ENCODE measurements around the gene HMGN4. TPM values are rescaled to one million over a fixed set of nuclear protein-coding genes. Genes with fewer than 3 reads are reported as not detected.
A peak's percentile ranks its signal among the peaks of the same experiment; 100 is the strongest.
"Not testable (repeated sequence)": the region's sequence is repeated elsewhere in the genome, so short reads cannot be mapped to it uniquely, and the experiment has no call there.

The HMGN4 gene
- total RNA-seq, 1 donor, result 62.2 TPM

DNA sequence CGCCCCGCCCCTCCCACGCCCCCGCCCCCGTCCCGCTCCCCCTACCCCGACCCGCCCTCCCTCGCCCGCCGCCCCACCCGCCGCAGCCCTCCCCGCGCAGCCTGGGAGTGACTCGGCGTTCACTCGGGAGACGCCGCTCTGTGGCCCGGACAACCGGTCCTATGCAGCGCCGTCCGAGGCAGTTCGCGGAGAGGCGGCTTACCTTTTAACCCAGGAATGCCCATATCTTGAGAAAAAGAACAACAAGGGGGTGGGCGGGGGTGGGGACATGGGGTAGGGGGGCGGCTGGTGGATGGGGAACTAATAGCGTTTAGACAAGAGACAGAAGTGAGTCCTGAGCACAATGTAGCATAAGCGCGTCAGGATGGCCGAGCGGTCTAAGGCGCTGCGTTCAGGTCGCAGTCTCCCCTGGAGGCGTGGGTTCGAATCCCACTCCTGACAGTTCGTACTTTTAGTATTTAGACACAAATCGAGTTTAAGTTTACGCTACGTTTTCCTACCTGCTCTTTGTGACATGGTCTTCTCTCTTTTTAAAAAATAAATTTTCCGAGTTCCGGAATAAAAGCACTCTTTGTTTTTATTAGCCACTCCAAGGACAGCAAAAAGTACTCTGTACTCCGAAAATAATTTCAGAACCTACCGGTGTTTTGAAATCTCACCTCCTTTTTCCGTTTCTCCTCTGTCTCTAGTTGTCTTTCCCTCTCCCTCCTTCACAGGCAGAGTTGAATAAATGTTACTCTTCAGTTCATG, 17.1 kb upstream of the HMGN4 start:
- no peaks in the 10 kb centered on the region for H3K9me3 ChIP-seq (ENCODE audit: low read depth, low read length)
- peak overlapping the region; percentile 98 for H2AFZ ChIP-seq (ENCODE audit: low read length)
- no peaks in the 10 kb centered on the region for H4K20me1 ChIP-seq (ENCODE audit: insufficient read depth, low read length)
- peak overlapping the region; percentile 84 for H3K4me2 ChIP-seq (ENCODE audit: insufficient read depth, low read length)
- no peaks in the 10 kb centered on the region for H3K27me3 ChIP-seq (ENCODE audit: insufficient read depth, low read length)
- H3K27ac ChIP-seq (ENCODE audit: low read depth, low read length), result peak overlapping the region; percentile 62
- H3K79me2 ChIP-seq (ENCODE audit: insufficient read depth, low read length), result peaks cover 3% of the 10 kb centered on the region
- H3K4me3 ChIP-seq (ENCODE audit: insufficient read depth, low read length), result peak overlapping the region; percentile 79
- TF ChIP-seq, protein P1, sequence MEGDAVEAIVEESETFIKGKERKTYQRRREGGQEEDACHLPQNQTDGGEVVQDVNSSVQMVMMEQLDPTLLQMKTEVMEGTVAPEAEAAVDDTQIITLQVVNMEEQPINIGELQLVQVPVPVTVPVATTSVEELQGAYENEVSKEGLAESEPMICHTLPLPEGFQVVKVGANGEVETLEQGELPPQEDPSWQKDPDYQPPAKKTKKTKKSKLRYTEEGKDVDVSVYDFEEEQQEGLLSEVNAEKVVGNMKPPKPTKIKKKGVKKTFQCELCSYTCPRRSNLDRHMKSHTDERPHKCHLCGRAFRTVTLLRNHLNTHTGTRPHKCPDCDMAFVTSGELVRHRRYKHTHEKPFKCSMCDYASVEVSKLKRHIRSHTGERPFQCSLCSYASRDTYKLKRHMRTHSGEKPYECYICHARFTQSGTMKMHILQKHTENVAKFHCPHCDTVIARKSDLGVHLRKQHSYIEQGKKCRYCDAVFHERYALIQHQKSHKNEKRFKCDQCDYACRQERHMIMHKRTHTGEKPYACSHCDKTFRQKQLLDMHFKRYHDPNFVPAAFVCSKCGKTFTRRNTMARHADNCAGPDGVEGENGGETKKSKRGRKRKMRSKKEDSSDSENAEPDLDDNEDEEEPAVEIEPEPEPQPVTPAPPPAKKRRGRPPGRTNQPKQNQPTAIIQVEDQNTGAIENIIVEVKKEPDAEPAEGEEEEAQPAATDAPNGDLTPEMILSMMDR (IDR thresholded peaks at IDR 0.05; ENCODE audit: extremely low read depth, low read depth, low read length), result no peak
- peaks cover 5% of the 10 kb centered on the region for H3K4me1 ChIP-seq (ENCODE audit: insufficient read depth, low read length)
- DNase-seq (ENCODE audit: insufficient read length, low spot score, missing footprints), result peak; percentile 99
- H3K36me3 ChIP-seq (ENCODE audit: insufficient read depth, low read length), result no peaks in the 10 kb centered on the region

DNA sequence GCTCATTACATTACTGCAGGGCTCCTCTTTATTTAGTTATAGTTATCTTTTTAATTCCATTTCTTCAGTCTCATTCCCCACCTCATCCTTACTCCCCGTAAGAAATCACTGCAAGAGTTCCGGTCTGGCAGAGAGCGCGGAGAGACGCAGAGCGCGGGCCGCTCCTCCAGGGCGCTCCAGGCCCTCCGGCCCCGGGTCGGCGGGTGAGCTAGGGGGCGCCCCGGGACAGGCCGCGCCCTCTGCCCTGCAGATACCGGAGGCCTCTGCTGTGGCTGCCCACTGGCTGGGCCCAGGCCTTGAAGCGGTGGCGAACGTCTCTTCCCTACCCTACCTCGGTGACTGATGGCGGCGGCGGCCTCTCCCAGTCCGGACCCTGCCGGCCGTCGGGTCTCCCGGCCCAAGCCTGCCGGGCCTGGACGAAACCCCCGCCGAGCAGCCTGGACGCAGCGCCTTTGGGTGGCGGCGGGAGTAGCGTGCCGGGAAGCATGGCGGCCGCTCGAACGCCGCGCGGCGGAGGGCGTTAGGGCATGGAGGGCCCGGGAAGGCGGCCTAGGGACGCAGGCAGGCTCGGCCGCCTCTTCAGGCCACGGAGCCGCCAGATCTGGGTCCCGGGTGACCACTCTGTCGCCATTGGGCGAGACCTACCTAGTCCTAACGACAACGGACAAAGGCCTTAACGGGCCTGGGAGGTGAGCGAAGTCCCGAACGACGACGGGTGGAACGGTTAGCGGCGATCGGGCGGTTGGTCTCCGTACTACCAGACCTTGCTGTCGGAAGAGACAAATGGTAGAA, 16.4 kb upstream of the HMGN4 start:
- no peaks in the 10 kb centered on the region for H4K20me1 ChIP-seq (ENCODE audit: insufficient read depth, low read length)
- H3K4me3 ChIP-seq (ENCODE audit: insufficient read depth, low read length), result peak overlapping the region; percentile 79
- H3K79me2 ChIP-seq (ENCODE audit: insufficient read depth, low read length), result peaks cover 3% of the 10 kb centered on the region
- H3K9me3 ChIP-seq (ENCODE audit: low read depth, low read length), result no peaks in the 10 kb centered on the region
- peak overlapping the region; percentile 84 for H3K4me2 ChIP-seq (ENCODE audit: insufficient read depth, low read length)
- H3K27ac ChIP-seq (ENCODE audit: low read depth, low read length), result peak overlapping the region; percentile 62
- H3K4me1 ChIP-seq (ENCODE audit: insufficient read depth, low read length), result peaks cover 5% of the 10 kb centered on the region
- peak; percentile 91 for DNase-seq (ENCODE audit: insufficient read length, low spot score, missing footprints)
- TF ChIP-seq, protein P1 (IDR thresholded peaks at IDR 0.05; ENCODE audit: extremely low read depth, low read depth, low read length), result peak; percentile 16
- H3K36me3 ChIP-seq (ENCODE audit: insufficient read depth, low read length), result no peaks in the 10 kb centered on the region
- peak overlapping the region; percentile 98 for H2AFZ ChIP-seq (ENCODE audit: low read length)
- H3K27me3 ChIP-seq (ENCODE audit: insufficient read depth, low read length), result no peaks in the 10 kb centered on the region

DNA sequence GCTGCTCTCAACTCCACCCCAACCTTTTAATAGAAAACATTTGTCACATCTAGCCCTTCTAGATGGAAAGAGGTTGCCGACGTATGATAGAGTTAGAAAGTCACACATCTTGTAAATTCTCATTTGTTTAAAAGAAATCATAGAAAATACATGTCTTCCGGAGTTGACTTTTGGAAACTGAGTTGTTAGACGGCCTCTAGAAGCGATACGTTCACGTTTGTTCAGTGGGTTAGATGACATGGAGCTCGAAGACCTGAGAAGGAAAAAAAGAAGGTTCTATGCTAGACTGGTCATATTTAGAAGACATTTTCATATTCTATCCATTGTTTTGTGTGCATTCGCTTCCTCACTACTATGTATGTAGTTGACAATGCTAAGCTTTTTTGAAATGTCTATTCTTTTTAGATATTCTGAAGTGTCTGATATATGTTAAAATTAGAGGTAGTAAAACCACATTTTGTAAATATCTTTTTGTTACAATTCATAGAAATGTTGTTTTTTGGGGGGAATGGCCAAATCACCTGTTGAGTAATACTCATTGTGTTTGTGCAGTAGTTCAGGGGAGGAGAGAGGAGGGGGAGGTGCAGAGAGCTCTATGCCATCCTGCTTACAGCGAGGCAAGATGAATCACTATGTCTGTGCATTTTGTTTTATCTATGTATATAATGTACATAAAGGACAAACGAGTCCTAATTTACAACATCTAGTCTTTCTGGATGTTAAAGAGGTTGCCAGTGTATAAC, 15.5 kb upstream of the HMGN4 start:
- H3K36me3 ChIP-seq (ENCODE audit: insufficient read depth, low read length); H3K4me1 ChIP-seq (ENCODE audit: insufficient read depth, low read length); DNase-seq (ENCODE audit: insufficient read length, low spot score, missing footprints); H3K79me2 ChIP-seq (ENCODE audit: insufficient read depth, low read length); H4K20me1 ChIP-seq (ENCODE audit: insufficient read depth, low read length); H3K9me3 ChIP-seq (ENCODE audit: low read depth, low read length); H3K27me3 ChIP-seq (ENCODE audit: insufficient read depth, low read length): not testable (repeated sequence)
- H3K4me2 ChIP-seq (ENCODE audit: insufficient read depth, low read length), result peak overlapping the region; percentile 84
- H2AFZ ChIP-seq (ENCODE audit: low read length), result peak overlapping the region; percentile 98
- peak overlapping the region; percentile 79 for H3K4me3 ChIP-seq (ENCODE audit: insufficient read depth, low read length)
- H3K27ac ChIP-seq (ENCODE audit: low read depth, low read length), result peak overlapping the region; percentile 62

DNA sequence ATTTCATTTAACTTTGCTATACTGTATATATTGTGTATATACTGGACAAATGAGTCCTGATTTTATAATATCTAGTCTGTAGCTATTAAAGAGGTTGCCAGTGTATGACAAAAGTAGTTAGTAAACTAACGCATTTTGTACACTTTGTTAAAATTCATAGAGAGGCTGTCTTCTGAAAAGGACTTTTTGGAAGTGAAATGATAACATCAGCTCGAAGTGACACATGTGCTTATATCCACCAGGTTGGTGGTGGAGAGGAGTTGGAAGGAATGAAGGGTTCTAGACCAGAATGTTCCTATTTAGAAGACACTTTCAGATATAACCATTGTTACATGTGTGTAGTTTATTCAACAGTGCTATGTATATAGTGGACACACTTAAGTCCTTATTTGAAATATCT, 13.9 kb upstream of the HMGN4 start:
- not testable (repeated sequence) for H3K79me2 ChIP-seq (ENCODE audit: insufficient read depth, low read length); H2AFZ ChIP-seq (ENCODE audit: low read length); H3K27ac ChIP-seq (ENCODE audit: low read depth, low read length); H3K9me3 ChIP-seq (ENCODE audit: low read depth, low read length); H3K36me3 ChIP-seq (ENCODE audit: insufficient read depth, low read length); H3K4me3 ChIP-seq (ENCODE audit: insufficient read depth, low read length); H4K20me1 ChIP-seq (ENCODE audit: insufficient read depth, low read length); H3K27me3 ChIP-seq (ENCODE audit: insufficient read depth, low read length); H3K4me1 ChIP-seq (ENCODE audit: insufficient read depth, low read length); H3K4me2 ChIP-seq (ENCODE audit: insufficient read depth, low read length); DNase-seq (ENCODE audit: insufficient read length, low spot score, missing footprints)

Measured in osteoblast (primary cell).